Measurements from ENCODE around the gene CDK17. TPM values are rescaled to one million over a fixed set of nuclear protein-coding genes. Genes with fewer than 3 reads are reported as not detected.

CDK17 gene
- total and polyA plus RNA-seq, 2 experiments from 2014 or later = 29.3 to 62.7 TPM

DNA sequence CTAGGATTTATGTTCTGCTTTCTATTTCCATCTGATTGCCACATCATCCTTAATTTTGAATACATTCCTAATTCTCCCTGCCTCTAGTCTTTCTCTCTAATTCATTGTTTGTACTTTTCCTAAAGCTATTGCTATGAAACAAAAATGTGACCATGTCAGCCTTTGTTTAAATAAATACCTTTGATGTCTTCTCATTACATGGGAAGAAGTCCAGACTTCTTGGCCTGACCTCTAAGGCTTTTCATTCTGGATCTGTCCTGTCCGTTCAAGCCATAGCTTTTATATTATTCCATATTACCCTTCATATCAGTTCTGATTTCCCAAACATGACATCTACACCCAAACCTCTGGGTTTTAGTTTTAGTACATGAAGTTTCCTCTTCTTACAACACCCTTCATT, 91.4 kb downstream of the CDK17 start:
- DNase-seq = peak; percentile 6
- no peak overlapping the region for H3K4me3 ChIP-seq
- no peaks in the 10 kb centered on the region for H3K9me3 ChIP-seq (ENCODE audit: low read depth)
- H3K4me1 ChIP-seq (ENCODE audit: insufficient read depth) = peaks cover 5% of the 10 kb centered on the region; the same call in 1 of the 2 replicates
- in situ Hi-C loops (cut with MboI) = no loop called here
- no peak overlapping the region for H3K9ac ChIP-seq
- peak overlapping the region; percentile 20 for H3K27ac ChIP-seq
- no peak overlapping the region for H2AFZ ChIP-seq
- H3K36me3 ChIP-seq (ENCODE audit: low read depth) = peaks cover 43% of the 10 kb centered on the region
- peaks cover 41% of the 10 kb centered on the region for H3F3A ChIP-seq (ENCODE audit: insufficient read depth)
- H4K20me1 ChIP-seq (ENCODE audit: insufficient read depth) = no peaks in the 10 kb centered on the region
- H3K9me2 ChIP-seq (ENCODE audit: insufficient read depth) = no peaks in the 10 kb centered on the region
- TF ChIP-seq EZH2 (IDR thresholded peaks at IDR 0.05; ENCODE audit: insufficient read depth, poor library complexity, severe bottlenecking) (no peak), EZH2phosphoT487 (IDR thresholded peaks at IDR 0.05; ENCODE audit: insufficient read depth, low read depth) (no peak)
- H3K27me3 ChIP-seq (replicated peaks; ENCODE audit: insufficient read depth) = no peaks in the 10 kb centered on the region
- 49 to 65% methylated on average over 1 of the region's 1 CpG for WGBS, 2 experiments (ENCODE audit: low coverage in 1 of 2, low lambda C conversion rate in 2 of 2, missing lambda C conversion rate in 2 of 2)
- H3K4me2 ChIP-seq (ENCODE audit: unreplicated experiment) = no peak overlapping the region
- H3K79me2 ChIP-seq (ENCODE audit: insufficient read depth) = peaks cover 99% of the 10 kb centered on the region

DNA sequence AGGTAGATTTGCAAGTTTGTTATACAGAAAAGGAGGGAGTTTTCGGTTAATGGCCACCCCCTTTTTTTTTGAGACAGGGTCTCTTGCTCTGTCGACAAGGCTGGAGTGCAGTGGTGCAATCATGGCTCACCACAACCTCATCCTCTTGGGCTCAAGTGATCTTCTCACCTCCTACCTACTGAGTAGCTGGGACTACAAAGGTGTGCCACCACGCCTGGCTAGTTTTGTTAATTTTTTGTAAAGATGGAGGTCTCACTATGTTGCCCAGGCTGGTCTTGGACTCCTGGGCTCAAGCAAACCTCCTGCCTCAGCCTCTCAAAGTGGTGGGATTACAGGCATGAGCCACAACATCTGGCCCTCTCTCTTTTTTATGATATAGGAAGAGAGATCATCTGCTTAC, 94.6 kb downstream of the CDK17 start:
- H3K79me2 ChIP-seq (ENCODE audit: insufficient read depth) = peaks cover 99% of the 10 kb centered on the region

DNA sequence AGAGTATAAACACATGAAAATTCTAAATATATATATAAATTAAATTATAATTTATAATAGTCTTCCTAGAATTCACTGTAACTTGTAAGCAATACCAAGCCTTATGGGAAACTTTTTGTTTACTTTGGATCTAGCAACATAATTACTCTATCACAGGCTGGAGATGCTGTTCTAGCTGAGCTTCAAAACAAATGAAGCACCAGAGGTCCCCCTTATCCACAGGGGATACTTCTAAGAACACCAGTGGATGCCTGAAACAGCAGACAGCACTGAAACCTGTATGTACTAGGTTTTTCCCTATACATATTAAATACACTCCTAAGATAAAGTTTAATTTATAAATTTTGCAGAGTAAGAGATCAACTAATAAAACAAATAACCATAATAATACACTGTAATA, 96.6 kb downstream of the CDK17 start:
- Histone ChIP-seq H3K9me2 (ENCODE audit: insufficient read depth) (no peaks in the 10 kb centered on the region), H2AFZ (no peak overlapping the region), H3K79me2 (ENCODE audit: insufficient read depth) (peaks cover 99% of the 10 kb centered on the region), H3K9ac (no peak overlapping the region), H3K27me3 (replicated peaks; ENCODE audit: insufficient read depth) (no peaks in the 10 kb centered on the region), H3K4me3 (no peak overlapping the region), H4K20me1 (ENCODE audit: insufficient read depth) (no peaks in the 10 kb centered on the region; the same call in 1 of the 2 replicates), H3K27ac (no peak overlapping the region), H3F3A (ENCODE audit: insufficient read depth) (peaks cover 25% of the 10 kb centered on the region; the same call in 1 of the 2 replicates), H3K4me1 (ENCODE audit: insufficient read depth) (peaks cover 4% of the 10 kb centered on the region; the same call in 1 of the 2 replicates), H3K36me3 (ENCODE audit: low read depth) (peaks cover 24% of the 10 kb centered on the region), H3K4me2 (ENCODE audit: unreplicated experiment) (no peak overlapping the region), H3K9me3 (ENCODE audit: low read depth) (no peaks in the 10 kb centered on the region)
- DNase-seq = no peak
- TF ChIP-seq EZH2 (IDR thresholded peaks at IDR 0.05; ENCODE audit: insufficient read depth, poor library complexity, severe bottlenecking) (no peak), EZH2phosphoT487 (IDR thresholded peaks at IDR 0.05; ENCODE audit: insufficient read depth, low read depth) (no peak)
- in situ Hi-C loops (cut with MboI) = no loop called here

More for the DNA sequence above, 94.6 kb downstream of the CDK17 start:
- Histone ChIP-seq H4K20me1 (ENCODE audit: insufficient read depth) (no peaks in the 10 kb centered on the region; the same call in 1 of the 2 replicates), H3K4me3 (no peak overlapping the region), H3K27me3 (replicated peaks; ENCODE audit: insufficient read depth) (no peaks in the 10 kb centered on the region), H3K4me1 (ENCODE audit: insufficient read depth) (peaks cover 4% of the 10 kb centered on the region; the same call in 1 of the 2 replicates), H3F3A (ENCODE audit: insufficient read depth) (peaks cover 31% of the 10 kb centered on the region), H3K9me3 (ENCODE audit: low read depth) (no peaks in the 10 kb centered on the region), H2AFZ (no peak overlapping the region), H3K9ac (no peak overlapping the region), H3K4me2 (ENCODE audit: unreplicated experiment) (no peak overlapping the region), H3K9me2 (ENCODE audit: insufficient read depth) (no peaks in the 10 kb centered on the region), H3K27ac (no peak overlapping the region), H3K36me3 (ENCODE audit: low read depth) (peaks cover 26% of the 10 kb centered on the region)
- DNase-seq = no peak
- no peak for TF ChIP-seq EZH2phosphoT487 (IDR thresholded peaks at IDR 0.05; ENCODE audit: insufficient read depth, low read depth)
- no peak for TF ChIP-seq EZH2 (IDR thresholded peaks at IDR 0.05; ENCODE audit: insufficient read depth, poor library complexity, severe bottlenecking)
- 97 to 100% methylated on average over 3 of the region's 3 CpGs for WGBS, 2 experiments (ENCODE audit: low coverage in 1 of 2, low lambda C conversion rate in 2 of 2, missing lambda C conversion rate in 2 of 2)
- in situ Hi-C loops (cut with MboI) = no loop called here

GRCh38 chr12:96302687-96303310, 97.4 kb downstream of the CDK17 start:
- Histone ChIP-seq H3K4me2 (ENCODE audit: unreplicated experiment) (no peak overlapping the region), H3K9me2 (ENCODE audit: insufficient read depth) (no peaks in the 10 kb centered on the region), H3K36me3 (ENCODE audit: low read depth) (peaks cover 29% of the 10 kb centered on the region), H3K27ac (no peak overlapping the region; the same call in 1 of the 2 replicates), H3K27me3 (replicated peaks; ENCODE audit: insufficient read depth) (no peaks in the 10 kb centered on the region), H3F3A (ENCODE audit: insufficient read depth) (peaks cover 25% of the 10 kb centered on the region; the same call in 1 of the 2 replicates), H3K9me3 (ENCODE audit: low read depth) (no peaks in the 10 kb centered on the region), H3K4me3 (no peak overlapping the region), H2AFZ (no peak overlapping the region), H4K20me1 (ENCODE audit: insufficient read depth) (no peaks in the 10 kb centered on the region; the same call in 1 of the 2 replicates), H3K79me2 (ENCODE audit: insufficient read depth) (peaks cover 100% of the 10 kb centered on the region), H3K9ac (no peak overlapping the region), H3K4me1 (ENCODE audit: insufficient read depth) (peaks cover 4% of the 10 kb centered on the region; the same call in 1 of the 2 replicates)
- WGBS, 2 experiments (ENCODE audit: low coverage in 1 of 2, low lambda C conversion rate in 2 of 2, missing lambda C conversion rate in 2 of 2) = 98 to 99% methylated on average over 2 of the region's 2 CpGs
- in situ Hi-C loops (cut with MboI) = no loop called here
- TF ChIP-seq EZH2 (IDR thresholded peaks at IDR 0.05; ENCODE audit: insufficient read depth, poor library complexity, severe bottlenecking) = no peak
- TF ChIP-seq EZH2phosphoT487 (IDR thresholded peaks at IDR 0.05; ENCODE audit: insufficient read depth, low read depth) = no peak
- no peak for DNase-seq
